ENCODE results near the gene TRMT44. TPM values are rescaled to one million over a fixed set of nuclear protein-coding genes. Genes with fewer than 3 reads are reported as not detected.

Gene TRMT44
- total RNA-seq, 2 experiments from 2014 or later = 24.1 to 29.2 TPM

DNA sequence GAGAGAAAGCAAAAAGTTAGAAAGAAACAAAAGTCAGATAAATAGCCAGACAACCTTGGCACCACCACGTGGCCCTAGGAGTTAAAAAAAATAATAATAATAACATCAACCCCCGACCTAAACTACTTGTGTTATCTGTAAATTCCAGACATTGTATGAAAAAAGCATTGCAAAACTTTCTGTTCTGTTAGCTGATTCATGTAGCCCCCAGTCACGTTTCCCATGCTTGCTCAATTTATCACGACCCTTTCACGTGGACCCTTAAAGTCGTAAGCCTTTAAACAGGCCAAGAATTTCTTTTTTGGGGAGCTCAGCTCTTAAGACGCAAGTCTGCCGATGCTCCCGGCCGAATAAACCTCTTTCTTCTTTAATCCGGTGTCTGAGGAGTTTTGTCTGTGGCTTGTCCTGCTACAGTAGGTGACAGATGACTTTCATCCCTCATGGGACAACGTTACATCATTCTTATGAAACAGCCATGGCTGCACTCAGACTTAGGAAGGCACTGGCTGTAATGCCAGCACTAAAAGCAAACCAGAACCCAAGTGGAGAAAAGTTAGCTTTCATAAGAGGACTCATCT, 574 bp upstream of the TRMT44 start:
- ChIA-PET POLR2A (interaction anchor here (1.9 to 2.5 kb wide), 2 partner anchors 12 to 21 kb away, joined by 12 to 21 read pairs; no protein-coding TSS in a partner anchor), CTCF (interaction anchor here (0.7 to 2.5 kb wide), 3 partner anchors 11 to 198 kb away, joined by 3 to 11 read pairs (median 4); no protein-coding TSS in a partner anchor)
- intact Hi-C loops (cut with micrococcal nuclease) = loop anchor here (1.0 to 10.0 kb wide), 5 partner anchors 12 to 613 kb away; partner anchors contain the start of gene ABLIM2
- Mint-ChIP-seq H3K4me3 (peak overlapping the region; percentile 95), H3K36me3 (peaks cover 5% of the 10 kb centered on the region), H3K27me3 (no peaks in the 10 kb centered on the region), H3K27ac (peak overlapping the region; percentile 99), H3K4me1 (ENCODE audit: low read depth) (peaks cover 67% of the 10 kb centered on the region), H3K9me3 (no peaks in the 10 kb centered on the region)
- DNase-seq = peak; percentile 50

DNA sequence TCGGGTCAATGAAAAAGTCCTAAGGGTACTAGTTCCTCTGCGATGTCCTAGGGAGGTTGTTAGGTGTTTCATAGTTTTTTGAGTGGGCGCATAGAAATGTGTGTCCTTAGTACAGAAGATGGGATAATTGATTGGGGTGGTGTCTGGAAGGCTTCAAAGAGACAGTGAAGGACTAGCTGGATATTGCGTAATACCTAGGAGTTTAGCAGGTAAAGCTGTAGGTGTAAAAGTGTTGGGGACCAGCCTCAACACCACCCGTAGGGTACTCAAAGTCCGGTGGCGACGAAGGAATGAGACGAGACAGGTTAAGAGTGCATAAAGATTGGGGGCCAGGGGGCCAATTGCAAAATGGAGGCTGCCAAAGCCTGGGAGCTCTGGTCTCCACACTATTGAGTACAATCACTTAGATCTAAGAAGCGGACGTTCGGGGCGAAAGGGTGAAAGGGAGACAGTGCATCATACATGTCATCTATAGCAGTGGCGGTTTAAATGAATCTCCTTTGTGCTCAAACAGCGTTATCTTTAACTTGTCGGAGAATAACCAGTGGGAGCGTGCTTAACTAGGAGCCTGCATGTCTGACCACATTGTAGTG, 1.0 kb downstream of the TRMT44 start:
- Mint-ChIP-seq H3K4me1 (ENCODE audit: low read depth) (peaks cover 66% of the 10 kb centered on the region), H3K4me3 (peak overlapping the region; percentile 95), H3K27ac (peak overlapping the region; percentile 35), H3K36me3 (peaks cover 16% of the 10 kb centered on the region), H3K9me3 (no peaks in the 10 kb centered on the region), H3K27me3 (no peaks in the 10 kb centered on the region)
- intact Hi-C loops (cut with micrococcal nuclease) = loop anchor here (5.0 kb wide), 1 partner anchor 614 kb away; no protein-coding TSS in a partner anchor
- DNase-seq = no peak
- ChIA-PET CTCF (interaction anchor here (2.5 kb wide), 1 partner anchor 13 kb away, joined by 11 read pairs; no protein-coding TSS in a partner anchor), POLR2A (interaction anchor here (1.9 to 2.5 kb wide), 2 partner anchors 13 to 22 kb away, joined by 12 to 21 read pairs; no protein-coding TSS in a partner anchor)

DNA sequence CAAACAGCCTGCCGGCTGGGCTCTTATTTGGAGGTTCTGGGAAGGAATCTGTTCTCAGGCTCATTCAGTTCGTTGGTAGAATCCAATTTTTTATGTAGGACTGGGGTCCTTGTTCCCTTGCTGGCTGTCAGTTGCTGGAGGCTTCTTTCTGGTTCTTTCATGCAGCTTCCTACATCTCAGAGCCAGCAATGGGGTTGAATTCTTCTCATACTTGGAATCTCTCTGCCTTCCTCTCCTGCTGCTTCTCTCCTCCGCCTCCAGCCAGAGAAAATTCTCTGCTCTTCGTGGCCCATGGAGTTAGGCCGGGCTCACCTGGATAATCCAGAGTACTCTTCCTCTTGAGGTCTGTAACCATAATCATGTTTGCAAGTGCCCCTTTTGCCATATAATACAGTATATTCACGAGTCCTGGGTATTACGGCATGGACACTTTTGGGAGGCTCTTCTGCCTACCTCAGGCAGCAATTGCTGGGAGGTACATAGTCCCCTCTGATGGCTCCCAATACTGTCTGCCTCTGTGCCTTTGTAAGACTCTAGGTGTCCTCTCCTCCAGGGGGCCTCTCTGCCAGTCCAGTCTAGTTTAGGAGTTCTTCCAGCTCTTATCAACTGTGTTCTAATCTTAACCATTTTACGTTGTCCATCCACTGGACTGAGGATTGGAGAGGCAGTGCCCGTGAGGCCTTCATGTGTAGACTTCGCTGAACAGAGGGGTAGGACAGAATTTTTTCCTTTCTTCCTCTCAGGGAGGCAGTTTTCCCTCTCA, 2.2 kb downstream of the TRMT44 start:
- Mint-ChIP-seq H3K9me3 (no peaks in the 10 kb centered on the region), H3K36me3 (peaks cover 16% of the 10 kb centered on the region), H3K27ac (no peak overlapping the region), H3K4me1 (ENCODE audit: low read depth) (peaks cover 57% of the 10 kb centered on the region), H3K27me3 (no peaks in the 10 kb centered on the region), H3K4me3 (peak overlapping the region; percentile 95)
- DNase-seq = no peak
- intact Hi-C loops (cut with micrococcal nuclease) = loop anchor here (5.0 kb wide), 1 partner anchor 615 kb away; no protein-coding TSS in a partner anchor
- CTCF ChIA-PET = interaction anchor here (1.1 kb wide), 1 partner anchor 14 kb away, joined by 4 read pairs; no protein-coding TSS in a partner anchor
- POLR2A ChIA-PET = no interaction called here

DNA sequence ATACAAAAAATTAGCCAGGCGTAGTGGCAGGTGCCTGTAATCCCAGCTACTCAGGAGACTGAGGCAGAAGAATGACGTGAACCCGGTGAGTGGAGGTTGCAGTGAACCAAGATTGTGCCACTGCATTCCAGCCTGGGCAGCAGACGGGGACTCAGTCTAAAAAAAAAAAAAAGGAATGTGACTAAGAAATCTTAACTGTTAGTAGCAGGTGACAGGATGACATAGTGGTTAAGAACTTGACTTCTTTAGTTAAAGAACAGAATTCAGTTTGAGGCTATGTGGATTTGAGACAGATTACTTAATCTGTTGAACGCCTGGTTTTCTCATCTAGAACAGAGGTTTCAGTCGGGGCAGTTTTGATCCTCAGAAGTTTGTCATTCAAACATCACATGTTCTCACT, 3.2 kb downstream of the TRMT44 start:
- ChIA-PET POLR2A (no interaction called here), CTCF (interaction anchor here (1.1 kb wide), 1 partner anchor 15 kb away, joined by 4 read pairs; no protein-coding TSS in a partner anchor)
- H3K27me3 Mint-ChIP-seq = no peaks in the 10 kb centered on the region
- peaks cover 49% of the 10 kb centered on the region for H3K4me1 Mint-ChIP-seq (ENCODE audit: low read depth)
- DNase-seq = no peak
- no peak overlapping the region for H3K27ac Mint-ChIP-seq
- intact Hi-C loops (cut with micrococcal nuclease) = loop anchor here (5.0 kb wide), 1 partner anchor 616 kb away; no protein-coding TSS in a partner anchor
- H3K36me3 Mint-ChIP-seq = peaks cover 16% of the 10 kb centered on the region
- H3K9me3 Mint-ChIP-seq = no peaks in the 10 kb centered on the region
- H3K4me3 Mint-ChIP-seq = no peak overlapping the region

DNA sequence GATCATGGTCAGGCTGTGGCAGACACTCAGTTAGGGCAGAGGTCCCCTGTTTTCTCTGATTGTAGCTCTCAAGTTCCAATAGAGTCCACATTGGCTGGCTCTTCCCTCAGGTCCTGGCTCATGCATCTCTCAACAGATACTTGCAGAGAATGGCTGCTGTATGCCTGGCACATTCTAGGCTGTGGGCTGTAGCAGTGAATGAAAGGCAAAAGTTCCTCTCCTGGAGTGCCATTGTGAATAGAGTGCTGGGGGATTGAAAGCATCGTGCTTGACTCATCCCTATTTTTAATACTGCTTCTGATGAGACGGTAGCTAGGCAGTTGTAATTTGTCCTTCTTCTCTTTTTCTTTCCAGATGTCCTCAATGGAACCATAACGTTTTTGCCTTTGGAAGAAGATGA, 5.5 kb downstream of the TRMT44 start:
- no peak for DNase-seq
- H3K36me3 Mint-ChIP-seq = peaks cover 15% of the 10 kb centered on the region
- H3K27me3 Mint-ChIP-seq = no peaks in the 10 kb centered on the region
- CTCF ChIA-PET = no interaction called here
- intact Hi-C loops (cut with micrococcal nuclease) = no loop called here
- peaks cover 37% of the 10 kb centered on the region for H3K4me1 Mint-ChIP-seq (ENCODE audit: low read depth)
- H3K4me3 Mint-ChIP-seq = no peak overlapping the region
- H3K9me3 Mint-ChIP-seq = no peaks in the 10 kb centered on the region
- H3K27ac Mint-ChIP-seq = no peak overlapping the region
- POLR2A ChIA-PET = no interaction called here

DNA sequence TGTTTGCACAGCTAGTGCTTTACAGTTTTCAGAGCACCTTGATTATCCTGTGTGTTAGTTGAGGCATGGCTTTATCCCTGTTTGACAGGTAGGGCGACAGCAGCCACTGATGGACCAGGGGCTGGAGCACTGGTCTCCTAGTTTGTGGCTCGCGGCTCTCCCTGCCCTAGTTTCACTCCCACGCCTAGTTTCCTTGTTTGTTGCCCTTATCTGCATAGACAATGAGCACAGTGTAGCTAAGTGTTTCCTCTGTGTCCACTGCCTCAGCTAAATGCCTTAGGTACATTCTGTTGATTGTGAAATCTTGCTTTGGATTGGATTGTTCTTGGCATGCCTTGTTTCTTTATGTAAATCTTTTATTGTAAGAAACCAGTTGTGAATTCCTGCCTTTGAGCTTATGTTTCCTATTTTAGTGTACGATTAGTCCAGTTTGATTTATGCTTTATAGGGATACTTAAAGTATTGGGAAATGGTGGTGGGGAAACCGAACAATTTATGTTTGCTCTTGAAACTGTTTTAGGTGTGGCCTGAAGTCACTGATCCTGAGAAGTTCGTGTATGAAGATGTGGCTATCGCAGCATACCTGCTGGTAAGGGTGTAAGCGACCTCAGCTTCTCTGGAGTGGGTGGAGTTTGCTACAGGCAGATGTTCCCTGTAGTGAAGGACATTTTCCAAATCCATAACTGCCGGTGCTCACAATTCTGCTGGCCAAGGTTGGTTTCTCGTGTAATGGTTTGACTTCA, 11.0 kb downstream of the TRMT44 start:
- Mint-ChIP-seq H3K36me3 (peaks cover 36% of the 10 kb centered on the region), H3K9me3 (no peaks in the 10 kb centered on the region), H3K4me1 (ENCODE audit: low read depth) (no peaks in the 10 kb centered on the region), H3K27ac (no peak overlapping the region), H3K27me3 (no peaks in the 10 kb centered on the region), H3K4me3 (no peak overlapping the region)
- ChIA-PET POLR2A (no interaction called here), CTCF (interaction anchor here (0.6 kb wide), 1 partner anchor 275 kb away, joined by 3 read pairs; no protein-coding TSS in a partner anchor)
- DNase-seq = no peak
- intact Hi-C loops (cut with micrococcal nuclease) = no loop called here

DNA sequence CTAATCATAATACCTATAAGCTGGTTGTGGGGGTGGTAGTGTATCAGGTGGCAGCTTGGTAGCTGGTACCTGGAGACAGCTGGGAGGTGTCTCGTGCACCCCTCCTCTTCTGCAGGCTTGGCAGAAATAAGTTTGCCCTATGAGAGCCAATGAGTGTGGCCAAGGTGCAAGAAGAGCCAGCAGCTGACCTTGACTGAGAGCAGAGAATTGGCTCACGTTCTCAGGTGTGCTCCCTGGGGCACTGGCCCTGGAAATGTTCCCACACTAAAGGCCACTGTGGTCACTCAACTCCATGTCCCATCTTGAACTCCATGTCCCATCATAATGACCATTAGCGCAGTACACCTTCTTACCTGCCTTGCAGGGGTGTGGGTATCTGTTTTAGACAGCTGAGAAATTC, 13.4 kb downstream of the TRMT44 start:
- H3K4me3 Mint-ChIP-seq = no peak overlapping the region
- no peaks in the 10 kb centered on the region for H3K27me3 Mint-ChIP-seq
- H3K27ac Mint-ChIP-seq = no peak overlapping the region
- ChIA-PET POLR2A (no interaction called here), CTCF (interaction anchor here (0.6 kb wide), 1 partner anchor 212 kb away, joined by 3 read pairs; no protein-coding TSS in a partner anchor)
- H3K4me1 Mint-ChIP-seq (ENCODE audit: low read depth) = no peaks in the 10 kb centered on the region
- intact Hi-C loops (cut with micrococcal nuclease) = no loop called here
- no peak for DNase-seq
- H3K9me3 Mint-ChIP-seq = no peaks in the 10 kb centered on the region
- peaks cover 45% of the 10 kb centered on the region for H3K36me3 Mint-ChIP-seq

DNA sequence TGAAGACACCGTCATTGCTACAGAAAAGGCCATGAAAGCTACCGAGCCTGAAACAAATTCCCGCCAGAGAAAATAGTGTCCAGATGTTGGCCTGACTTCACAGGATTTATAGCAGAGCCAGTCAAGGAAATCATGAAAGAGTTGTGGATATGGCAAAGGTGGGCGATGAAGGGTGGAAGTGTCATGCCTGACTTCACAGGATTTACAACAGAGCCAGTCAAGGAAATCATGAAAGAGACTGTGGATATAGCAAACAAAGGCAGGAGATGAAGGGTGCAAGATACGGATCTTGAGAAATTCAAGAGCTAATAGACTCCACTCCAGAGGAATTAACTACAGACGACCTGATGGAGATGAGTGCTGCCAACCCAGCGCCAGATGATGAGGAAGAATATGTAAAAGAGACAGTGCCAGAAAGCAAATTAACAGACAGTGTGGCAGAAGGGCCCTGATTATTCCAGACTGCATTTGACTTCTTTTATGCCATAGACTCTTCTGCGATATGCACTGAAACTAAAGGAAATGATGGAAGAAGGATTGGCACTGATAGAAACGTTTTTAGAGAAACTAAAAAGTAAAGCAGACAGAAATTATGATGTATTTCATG, 17.2 kb downstream of the TRMT44 start:
- intact Hi-C loops (cut with micrococcal nuclease) = no loop called here
- Mint-ChIP-seq H3K27ac (no peak overlapping the region), H3K36me3 (peaks cover 39% of the 10 kb centered on the region), H3K4me1 (ENCODE audit: low read depth) (no peaks in the 10 kb centered on the region), H3K27me3 (no peaks in the 10 kb centered on the region), H3K9me3 (no peaks in the 10 kb centered on the region), H3K4me3 (no peak overlapping the region)
- DNase-seq = no peak
- ChIA-PET POLR2A (no interaction called here), CTCF (interaction anchor here (0.7 to 3.0 kb wide), 2 partner anchors 11 to 68 kb away, joined by 3 to 9 read pairs; no protein-coding TSS in a partner anchor)

DNA sequence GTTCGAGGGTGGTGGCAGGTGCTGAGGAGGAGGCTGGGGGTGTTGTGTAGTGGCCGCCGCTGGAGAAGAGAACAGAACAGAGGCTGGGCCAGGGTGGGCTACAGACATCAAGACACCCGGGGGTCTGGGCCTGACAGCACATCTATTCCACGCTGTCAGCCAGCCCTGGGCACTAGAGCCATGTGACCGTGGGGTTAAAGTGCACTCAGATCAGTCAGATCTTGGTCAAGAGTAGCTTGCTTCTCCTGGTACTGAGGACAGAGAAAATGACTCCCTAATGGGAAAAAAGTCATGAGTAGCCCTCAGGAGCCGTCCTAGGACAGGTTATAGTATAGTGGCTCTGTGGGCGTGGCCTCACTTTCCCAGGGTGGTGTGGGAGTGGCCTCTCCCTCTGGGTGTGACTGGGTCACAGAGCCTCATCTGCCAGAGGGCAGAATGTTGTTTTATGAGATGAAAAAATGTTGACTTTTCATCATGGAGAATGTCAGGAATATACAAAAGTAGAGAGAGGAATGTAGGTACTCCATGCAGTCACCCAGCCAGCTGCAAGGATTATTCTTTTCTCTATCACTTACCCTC, 19.4 kb downstream of the TRMT44 start:
- H3K27me3 Mint-ChIP-seq = no peaks in the 10 kb centered on the region
- no peaks in the 10 kb centered on the region for H3K9me3 Mint-ChIP-seq
- no peak overlapping the region for H3K4me3 Mint-ChIP-seq
- intact Hi-C loops (cut with micrococcal nuclease) = no loop called here
- no peak for DNase-seq
- POLR2A ChIA-PET = no interaction called here
- CTCF ChIA-PET = no interaction called here
- no peaks in the 10 kb centered on the region for H3K4me1 Mint-ChIP-seq (ENCODE audit: low read depth)
- H3K36me3 Mint-ChIP-seq = peaks cover 27% of the 10 kb centered on the region
- H3K27ac Mint-ChIP-seq = no peak overlapping the region

DNA sequence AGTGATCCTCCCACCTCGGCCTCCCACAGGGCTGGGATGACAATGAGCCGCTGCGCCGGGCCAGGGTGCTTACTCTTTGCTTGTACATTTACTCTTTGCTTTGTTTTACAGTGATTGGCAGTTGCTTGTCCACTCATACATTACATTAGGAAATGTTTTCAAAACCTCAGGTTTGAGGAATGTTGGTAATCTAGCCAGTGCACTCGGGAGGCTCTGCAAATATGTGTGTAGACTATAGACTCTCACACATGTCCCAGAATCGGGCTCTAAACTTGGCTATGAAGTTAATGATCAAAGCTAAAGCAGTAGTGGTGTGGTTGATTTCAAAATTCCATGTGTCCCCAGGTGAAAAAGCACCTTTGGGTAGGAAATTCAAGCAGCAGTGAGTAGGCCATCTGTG, 20.5 kb downstream of the TRMT44 start:
- no peak for DNase-seq
- no peaks in the 10 kb centered on the region for H3K27me3 Mint-ChIP-seq
- POLR2A ChIA-PET = no interaction called here
- H3K4me1 Mint-ChIP-seq (ENCODE audit: low read depth) = no peaks in the 10 kb centered on the region
- H3K4me3 Mint-ChIP-seq = no peak overlapping the region
- no peaks in the 10 kb centered on the region for H3K9me3 Mint-ChIP-seq
- intact Hi-C loops (cut with micrococcal nuclease) = no loop called here
- no peak overlapping the region for H3K27ac Mint-ChIP-seq
- peaks cover 26% of the 10 kb centered on the region for H3K36me3 Mint-ChIP-seq
- CTCF ChIA-PET = interaction anchor here (0.5 kb wide), 1 partner anchor 9 kb away, joined by 4 read pairs; no protein-coding TSS in a partner anchor

DNA sequence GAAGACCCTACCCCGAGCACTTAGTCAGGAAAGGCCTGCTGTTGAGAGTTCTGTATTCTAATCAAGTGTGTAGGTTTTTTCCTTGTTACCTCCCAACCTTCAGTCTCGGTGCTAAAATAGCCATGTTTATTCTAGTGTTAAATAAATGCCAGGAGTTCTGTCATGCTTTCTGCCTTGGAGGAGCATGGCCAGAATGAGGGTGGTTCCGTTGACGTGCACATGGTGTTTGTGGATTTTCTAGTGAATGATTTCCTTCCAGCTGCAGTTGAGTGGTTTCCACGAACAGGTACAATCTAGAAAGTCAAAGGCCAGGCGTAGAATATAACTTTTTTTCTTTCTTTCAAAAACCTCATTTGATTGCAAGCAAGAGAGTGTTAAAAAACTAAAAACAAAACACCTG, 21.0 kb downstream of the TRMT44 start:
- Mint-ChIP-seq H3K4me1 (ENCODE audit: low read depth) (no peaks in the 10 kb centered on the region), H3K4me3 (no peak overlapping the region), H3K27ac (no peak overlapping the region), H3K9me3 (no peaks in the 10 kb centered on the region), H3K27me3 (no peaks in the 10 kb centered on the region), H3K36me3 (peaks cover 23% of the 10 kb centered on the region)
- DNase-seq = no peak
- ChIA-PET POLR2A (no interaction called here), CTCF (no interaction called here)
- intact Hi-C loops (cut with micrococcal nuclease) = no loop called here

Measured in activated CD4-positive, alpha-beta memory T cell treated with anti-CD3 and anti-CD28 coated beads for 36 hours (primary cell).